Hippocampal formation (tissue), 2 donors: ENCODE data around the gene RADIL.
A peak's percentile ranks its signal among the peaks of the same experiment; 100 is the strongest.
"Not testable (repeated sequence)": the region's sequence is repeated elsewhere in the genome, so short reads cannot be mapped to it uniquely, and the experiment has no call there.

ENCODE experiments used
- DNase-seq, 2 donors: peaks; one replicate each; lab custom pipeline; 2025; lab: John Stamatoyannopoulos, UW

The RADIL gene, protein sequence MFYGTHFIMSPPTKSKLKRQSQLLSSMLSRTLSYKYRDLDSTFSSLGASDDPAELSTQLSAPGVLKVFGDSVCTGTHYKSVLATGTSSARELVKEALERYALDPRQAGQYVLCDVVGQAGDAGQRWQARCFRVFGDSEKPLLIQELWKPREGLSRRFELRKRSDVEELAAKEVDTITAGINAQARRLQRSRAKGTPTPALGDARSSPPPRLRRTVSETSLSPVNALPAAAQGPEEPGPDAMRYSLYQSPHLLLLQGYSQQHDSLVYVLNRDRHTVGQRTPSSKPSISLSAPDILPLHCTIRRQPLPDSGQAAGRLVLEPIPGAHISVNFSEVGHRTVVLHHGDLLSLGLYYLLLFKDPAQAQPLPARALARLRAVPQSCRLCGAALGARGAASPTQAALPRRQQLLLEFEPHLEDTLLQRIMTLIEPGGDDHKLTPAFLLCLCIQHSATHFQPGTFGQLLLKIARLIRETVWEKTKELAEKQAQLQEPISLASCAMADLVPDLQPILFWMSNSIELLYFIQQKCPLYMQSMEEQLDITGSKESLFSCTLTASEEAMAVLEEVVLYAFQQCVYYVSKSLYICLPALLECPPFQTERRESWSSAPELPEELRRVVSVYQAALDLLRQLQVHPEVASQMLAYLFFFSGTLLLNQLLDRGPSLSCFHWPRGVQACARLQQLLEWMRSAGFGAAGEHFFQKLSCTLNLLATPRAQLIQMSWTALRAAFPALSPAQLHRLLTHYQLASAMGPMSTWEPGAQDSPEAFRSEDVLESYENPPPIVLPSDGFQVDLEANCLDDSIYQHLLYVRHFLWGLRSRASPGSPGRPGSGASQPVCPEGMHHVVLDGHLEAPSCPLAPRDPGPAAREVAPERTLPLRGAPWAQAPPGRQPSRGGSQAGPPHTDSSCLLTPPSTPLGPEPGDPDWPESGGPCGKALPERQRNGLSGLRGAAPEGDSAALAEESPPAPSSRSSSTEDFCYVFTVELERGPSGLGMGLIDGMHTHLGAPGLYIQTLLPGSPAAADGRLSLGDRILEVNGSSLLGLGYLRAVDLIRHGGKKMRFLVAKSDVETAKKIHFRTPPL

GRCh38 chr7:4883372-4884144 lies at the start of gene RADIL:
TSS of gene RADIL (minus strand) at chr7:4883716. CDS start at chr7:4878139, 5,577 bp downstream.
- DNase-seq: peak; percentile 75 to 88

DNA sequence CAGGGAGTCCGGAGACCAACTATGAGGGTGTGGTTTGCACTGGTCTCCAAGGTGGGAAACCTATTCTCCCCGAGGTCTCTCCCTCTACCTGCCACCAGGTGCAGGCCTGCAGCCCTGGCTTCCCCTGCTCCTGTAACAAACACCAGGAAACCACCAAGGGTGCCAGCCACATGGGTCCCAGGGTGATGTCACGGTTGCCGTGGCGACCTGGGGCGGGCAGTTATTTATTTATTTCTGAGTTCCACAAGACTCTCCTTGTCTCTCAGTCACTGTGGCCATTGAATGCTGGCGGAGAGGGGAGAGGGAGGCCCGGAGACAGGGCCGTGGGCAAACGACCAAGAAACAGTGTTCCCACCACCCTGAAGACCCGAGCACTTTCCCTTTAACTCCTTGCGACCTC lies 48.4 kb upstream of the RADIL start:
- DNase-seq: peak; percentile 81 to 86

DNA sequence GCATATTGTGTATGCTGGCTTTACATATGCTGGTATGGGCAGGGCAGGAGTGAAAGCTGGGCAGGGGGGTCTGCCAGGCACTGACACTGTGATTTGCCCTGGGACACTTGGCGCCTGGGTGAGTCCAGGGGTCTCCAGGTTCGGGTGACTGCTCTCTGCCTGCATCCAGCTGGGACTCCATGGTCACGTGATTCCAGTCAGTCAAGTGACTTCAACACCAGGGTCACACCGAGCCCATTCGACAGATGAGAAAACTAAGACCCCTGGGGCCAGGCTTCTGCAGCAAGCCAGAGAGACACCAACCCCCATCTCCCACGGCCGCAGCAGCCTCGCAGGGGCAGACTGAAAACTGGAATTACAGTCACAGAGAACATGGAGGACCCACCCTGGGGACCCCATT lies 45.5 kb upstream of the RADIL start:
- no peak for DNase-seq

DNA sequence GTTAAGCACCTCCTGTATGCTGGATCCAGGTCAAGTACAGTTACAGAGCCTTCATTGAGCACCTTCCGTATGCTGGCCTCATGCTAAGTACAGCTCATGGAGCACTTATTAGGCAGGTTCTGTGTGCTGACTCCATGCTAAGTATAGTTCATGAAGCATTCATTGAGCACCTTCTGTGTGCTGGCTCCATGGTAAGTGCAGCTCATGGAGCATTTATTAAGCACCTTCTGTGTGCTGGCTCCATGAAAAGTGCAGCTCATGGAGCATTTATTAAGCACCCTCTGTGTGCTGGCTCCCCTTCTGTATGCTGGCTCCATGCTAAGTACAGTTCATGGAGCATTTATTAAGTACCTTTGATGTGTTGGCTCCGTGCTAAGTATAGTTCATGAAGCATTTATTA lies 44.9 kb upstream of the RADIL start:
- DNase-seq: no peak

DNA sequence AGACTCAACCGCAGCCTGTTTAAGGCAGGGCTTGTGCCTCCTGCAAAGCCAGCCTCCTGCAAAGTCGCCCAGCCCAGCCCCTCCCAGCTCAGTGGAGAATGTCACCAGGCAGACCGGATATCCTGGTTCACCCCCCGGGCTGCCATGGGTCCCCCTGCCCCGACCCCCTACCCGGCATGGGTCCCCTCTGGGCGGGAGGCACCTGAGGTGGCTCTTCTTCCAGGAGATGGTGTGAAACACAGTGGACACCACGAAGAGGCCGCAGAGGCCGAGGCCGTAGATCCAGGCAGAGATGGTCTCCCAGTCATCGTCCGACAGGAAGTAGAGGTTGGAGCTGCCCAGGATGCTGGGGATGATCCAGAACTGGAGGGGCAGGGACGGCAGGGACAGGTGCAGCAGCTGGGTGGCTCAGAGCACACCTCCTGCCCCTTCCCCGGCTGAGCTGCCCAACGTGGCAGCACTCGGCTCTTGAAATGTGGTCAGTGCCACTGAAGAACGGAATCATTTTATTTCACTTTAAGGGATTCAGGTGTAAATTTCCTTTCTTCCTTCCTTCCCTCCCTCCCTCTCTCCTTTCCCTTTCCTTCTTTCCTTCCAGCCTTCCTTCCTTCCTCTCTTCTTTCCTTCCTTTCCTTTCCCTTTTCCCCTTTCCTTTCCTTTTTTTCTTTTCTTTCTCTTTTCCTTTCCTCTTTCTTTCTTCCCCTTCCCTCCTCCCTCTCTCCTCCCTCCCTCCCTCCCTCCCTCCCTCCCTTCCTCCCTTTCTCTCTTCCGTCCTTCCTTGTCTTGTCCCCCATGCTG lies 36.7 kb upstream of the RADIL start:
- no peak for DNase-seq

DNA sequence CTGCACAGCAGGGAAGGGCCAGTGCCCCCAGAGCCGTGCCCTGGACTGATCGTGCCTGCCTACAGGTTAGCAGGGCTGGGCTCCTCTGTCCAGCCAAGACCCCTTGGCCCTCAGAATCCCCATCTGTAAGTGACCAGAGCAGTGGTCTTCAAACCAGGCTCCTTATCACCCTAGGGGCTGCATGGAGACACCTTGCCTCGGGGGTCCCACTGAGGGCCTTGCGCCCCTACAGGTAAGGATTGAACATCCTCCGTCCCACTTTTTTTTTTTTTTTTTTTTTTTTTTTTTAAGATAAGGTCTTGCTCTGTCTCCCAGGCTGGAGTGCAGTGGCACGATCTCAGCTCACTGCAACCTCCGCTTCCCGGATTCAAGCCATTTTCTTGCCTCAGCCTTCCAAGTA lies 32.6 kb upstream of the RADIL start:
- DNase-seq: no peak

DNA sequence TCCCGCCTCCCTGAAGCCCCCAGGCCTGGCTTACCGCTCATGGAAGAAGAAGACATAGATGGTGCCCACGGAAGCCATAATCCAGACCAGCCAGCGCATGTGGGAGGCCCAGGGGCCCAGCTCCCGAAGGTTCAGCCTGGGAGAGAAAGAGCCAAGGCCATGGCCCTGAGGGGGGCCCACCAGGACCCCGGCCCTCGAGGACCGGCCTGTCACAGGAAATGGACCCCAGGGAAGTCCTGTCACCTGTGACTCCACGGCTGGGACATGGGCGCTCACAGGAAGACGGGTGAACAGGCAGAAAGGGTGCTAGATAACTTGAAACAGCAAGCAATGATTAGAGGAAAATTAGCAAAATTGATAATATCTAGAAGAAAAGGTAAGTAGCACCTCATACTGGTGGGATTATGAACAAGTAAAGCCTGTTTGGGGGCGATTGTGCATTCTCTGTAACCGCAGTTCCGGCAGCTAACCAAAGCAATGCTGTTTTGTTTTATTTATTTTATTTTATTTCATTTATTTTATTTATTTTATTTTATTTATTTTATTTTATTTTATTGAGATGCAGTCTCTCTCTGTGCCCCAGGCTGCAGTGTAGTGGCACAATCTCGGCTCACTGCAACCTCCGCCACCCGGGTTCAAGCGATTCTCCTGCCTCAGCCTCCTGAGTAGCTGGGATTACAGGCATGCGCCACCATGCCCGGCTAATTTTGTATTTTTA lies 27.8 kb upstream of the RADIL start:
- DNase-seq: no peak

- DNase-seq: no peak
These were observed 23.2 kb upstream of the RADIL start for GRCh38 chr7:4906682-4907081.

DNA sequence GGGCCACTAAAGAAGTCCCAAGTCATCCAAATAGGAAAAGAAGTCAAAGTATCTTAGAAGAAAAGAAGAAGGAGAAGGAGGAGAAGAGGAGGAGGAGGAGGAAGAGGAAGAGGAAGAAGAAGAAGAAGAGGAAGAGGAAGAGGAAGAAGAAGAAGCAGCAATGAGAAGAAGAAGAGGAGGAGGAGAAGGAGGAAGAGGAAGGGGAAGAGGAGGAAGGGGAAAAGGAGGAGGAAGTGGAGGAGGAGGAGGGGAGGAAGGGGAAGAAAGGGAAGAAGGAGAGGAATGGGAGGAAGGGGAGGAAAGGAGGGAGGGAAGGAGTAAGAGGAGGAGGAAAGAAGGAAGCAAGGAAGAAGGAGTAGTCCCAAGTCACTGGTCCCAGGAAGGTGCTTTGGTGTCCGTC lies 21.7 kb upstream of the RADIL start:
- DNase-seq: no peak

DNA sequence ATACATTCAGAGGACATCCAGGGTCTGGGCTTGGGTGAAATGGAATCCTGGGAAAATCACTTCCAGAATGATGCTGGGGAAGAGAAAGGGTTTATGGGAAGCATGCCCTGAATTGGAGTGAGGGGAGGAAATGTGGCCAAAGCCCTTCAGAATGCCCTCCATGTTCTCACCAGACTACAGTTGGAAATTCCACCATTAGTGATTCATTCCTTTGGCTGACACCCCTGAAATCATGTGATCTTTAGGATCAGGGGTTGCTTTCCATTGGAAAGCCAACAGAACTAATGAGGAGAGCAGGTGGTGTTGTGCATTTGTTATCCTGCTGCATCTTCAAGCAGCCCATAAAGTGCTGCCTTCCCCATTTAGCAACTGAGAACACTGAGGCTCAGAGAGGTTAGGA lies 20.8 kb upstream of the RADIL start:
- DNase-seq: no peak

DNA sequence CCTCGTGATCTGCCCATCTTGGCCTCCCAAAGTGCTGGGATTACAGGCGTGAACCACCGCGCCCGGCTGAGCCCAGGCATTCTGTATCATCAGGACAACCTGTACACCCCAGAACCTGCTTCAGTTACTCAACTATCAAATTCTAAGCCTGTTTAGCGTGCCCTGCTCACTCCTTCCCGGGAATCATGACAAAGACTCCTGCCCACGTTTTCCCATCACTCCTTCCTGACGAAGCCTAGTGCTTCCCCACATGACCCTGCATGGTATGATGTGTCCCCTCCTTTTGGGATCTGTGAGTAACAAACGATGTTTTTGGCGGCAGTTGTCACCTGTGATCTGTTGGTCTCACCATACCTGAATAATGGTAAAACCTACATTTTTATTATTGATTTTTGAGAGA lies 12.2 kb upstream of the RADIL start:
- DNase-seq: no peak

- no peak for DNase-seq
These were observed 11.0 kb upstream of the RADIL start for GRCh38 chr7:4894482-4894881.

DNA sequence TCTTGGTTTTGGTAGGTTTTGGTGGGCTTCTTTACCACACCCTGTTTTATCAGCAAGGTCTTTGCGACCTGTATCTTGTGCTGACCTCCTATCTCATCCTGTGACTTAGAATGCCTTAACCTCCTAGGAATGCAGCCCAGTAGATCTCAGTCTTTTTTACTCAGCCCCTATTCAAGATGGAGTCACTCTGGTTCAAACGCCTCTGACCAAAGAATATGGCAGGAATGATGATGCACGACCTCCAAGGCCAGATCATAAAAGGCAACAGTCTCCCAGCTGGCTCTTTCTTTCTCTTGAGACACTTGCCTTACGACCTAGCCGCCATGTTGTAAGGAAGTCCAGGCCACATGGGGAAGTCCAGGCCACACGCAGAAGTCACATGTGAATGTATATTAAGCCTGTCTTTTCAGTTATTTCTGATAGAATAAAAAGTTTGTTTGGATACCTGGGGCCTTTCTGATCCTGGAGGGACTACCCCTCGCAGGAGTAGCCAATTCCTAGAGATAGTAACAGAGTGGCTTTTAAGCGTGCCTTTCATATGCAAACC lies 10.5 kb upstream of the RADIL start:
- no peak for DNase-seq

GRCh38 chr7:4893188-4893587 lies 9.7 kb upstream of the RADIL start:
- not testable (repeated sequence) for DNase-seq

DNA sequence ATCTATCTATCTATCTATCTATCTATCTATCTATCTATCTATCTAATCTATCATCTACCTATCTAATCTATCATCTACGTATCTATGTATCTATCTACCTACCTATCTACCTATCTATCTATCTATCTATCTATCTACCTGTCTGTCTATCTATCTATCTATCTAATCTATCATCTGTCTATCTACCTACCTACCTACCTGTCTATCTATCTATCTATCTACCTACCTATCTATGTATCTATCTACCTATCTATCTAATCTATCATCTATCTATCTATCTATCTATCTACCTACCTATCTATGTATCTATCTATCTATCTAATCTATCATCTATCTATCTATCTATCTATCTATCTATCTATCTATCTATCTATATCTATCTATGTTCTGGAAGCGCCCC lies 8.0 kb upstream of the RADIL start:
- DNase-seq: not testable (repeated sequence)

DNA sequence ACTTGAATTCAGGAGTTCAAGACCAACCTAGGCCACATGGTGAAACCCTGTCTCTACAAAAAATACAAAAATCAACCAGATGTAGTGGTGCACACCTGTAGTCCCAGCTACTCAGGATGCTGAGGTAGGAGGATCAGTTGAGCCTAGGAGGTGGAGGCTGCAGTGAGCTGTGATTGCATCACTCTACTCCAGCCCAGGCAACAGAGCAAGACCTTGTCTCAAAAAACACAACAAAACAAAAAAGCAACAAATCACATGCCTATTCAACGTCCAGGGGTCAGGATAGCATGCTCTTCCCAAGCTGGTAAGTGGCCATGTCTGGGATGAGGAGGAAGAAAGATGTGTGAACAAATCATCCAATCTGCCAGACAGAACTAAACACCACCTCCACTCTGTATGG lies 6.2 kb upstream of the RADIL start:
- no peak for DNase-seq

GRCh38 chr7:4888161-4888560 lies 4.6 kb upstream of the RADIL start:
- DNase-seq: no peak

GRCh38 chr7:4886671-4887070 lies 3.2 kb upstream of the RADIL start:
- DNase-seq: no peak

DNA sequence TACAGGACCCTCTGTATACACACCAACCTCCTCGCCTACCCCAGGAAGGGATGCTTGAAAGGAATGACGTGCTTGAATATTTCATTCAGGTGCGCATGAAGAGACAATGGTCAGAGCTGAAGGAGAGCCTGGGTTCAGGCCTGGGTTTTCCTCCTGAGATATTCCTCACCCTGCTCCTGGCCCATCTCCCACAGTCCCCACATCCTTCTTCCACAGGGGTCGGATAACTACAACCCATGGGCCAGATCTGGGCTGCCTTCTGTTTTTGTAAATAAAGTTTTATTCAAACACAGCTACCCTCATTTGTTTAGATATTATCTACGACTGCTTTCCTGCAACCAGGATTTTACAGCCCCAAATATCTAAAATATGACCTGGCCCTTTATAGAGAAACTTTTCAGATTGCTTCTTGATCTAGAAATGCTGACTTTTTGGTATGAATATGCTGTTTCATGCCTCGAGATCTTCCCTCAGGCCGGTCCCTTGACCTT lies 1.8 kb upstream of the RADIL start:
- DNase-seq: no peak

DNA sequence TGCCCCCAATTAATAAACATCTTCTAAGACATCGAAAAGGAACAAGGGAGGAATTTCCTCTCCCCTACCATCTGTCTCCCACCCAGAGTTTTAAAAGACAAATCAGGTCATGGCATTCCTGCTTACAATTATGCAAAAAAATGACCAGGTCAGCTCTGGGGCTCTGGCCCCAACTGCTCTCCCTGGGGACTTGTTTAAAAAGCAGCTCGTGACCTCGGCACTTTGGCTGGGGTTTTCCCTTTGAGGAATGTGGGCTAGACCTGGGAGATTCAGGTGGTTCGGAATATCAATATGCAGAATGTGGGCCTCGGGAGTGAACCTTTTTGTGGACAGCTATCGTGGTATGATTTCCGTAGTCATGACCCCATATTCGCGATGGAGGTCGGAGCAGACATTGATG lies 648 bp upstream of the RADIL start:
- no peak for DNase-seq
